Non-pigmented ciliary epithelial cell (primary cell): Measurements from ENCODE around the gene ERCC8.

Experiments used
- DNase-seq: peaks from one replicate; pipeline ENCODE4 v3.0.0-alpha.2; 2010; ENCODE audit warnings: low read depth

Gene ERCC8

GRCh38 chr5:60833520-60833919, 111.3 kb downstream of the ERCC8 start:
- DNase-seq: no peak

DNA sequence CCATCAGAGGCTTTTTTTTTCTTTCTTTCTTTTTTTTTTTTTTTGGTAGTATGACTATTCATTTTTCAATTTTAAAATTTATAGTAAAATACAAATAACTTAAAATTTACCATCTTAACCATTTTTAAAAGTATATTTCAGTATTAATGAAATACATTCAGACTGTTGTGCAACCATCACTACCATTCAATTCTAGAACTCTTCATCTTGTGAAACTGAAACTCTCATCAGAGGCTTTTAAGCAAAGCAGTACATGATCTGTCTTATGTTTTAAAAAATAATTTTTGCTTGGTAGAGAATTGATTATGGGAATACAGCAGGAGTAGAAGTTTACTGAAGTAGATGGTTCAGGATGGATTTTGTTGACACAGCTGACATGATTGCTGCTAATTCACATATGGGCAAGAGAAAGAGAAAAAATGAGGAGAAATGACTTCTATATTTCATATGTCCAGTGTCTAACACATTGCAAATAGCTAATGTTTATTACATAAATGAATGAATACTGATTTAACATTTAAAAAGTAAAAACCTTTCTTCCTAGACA, 114.2 kb downstream of the ERCC8 start:
- DNase-seq: no peak

DNA sequence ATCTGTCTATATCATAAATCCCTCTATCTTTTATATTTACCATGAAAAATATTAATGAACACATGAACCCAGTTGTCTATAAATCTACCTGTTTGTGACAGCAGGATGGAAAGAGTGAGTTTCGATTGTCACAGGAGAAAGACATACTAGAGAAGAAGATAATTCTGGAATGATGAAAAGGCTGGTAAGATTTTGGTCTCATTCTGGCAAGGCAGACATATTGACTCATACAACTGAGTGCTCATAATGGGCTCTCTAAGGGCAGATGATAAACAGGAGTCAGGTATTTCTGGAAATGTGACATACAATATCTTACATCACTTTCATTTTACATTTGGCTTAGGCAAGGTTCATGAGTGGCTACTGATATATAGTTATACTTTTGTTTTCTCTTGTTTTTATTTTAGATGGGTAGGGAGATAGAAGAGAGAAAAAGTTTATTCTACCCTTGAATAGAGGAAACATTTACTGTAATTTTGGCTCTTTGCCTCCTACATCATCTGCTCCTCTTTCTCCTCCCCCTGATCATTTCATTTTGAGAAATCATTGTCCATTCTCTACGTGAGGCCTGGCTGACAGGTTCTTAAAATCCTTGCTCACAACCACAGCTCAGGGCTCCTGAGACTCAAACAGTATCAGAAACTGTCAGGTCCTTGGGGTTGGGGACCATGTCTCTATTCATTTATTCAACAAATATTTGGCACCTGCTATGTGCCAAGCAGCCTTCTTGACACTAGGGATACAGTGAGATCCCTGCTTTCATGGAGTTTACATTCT, 115.2 kb downstream of the ERCC8 start:
- DNase-seq: no peak

GRCh38 chr5:60827201-60827600, 117.7 kb downstream of the ERCC8 start:
- no peak for DNase-seq

DNA sequence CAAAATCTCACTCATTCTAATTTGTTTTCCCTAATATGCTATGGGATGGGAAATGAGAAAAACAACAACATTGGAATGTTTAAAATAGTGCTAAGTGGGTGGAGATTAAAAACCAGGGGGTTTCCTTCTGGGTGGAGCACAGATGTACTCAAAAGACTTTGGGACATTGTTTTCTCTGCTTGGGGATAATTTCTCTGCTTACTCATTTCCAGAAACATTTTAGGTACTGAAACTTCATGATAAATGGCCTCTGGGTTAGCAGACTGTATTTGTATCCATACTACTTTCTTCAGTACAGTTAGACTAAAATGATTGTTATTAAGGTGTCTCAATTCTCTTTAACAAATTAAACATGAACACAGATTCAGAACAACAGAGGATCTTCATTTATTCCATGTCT, 118.2 kb downstream of the ERCC8 start:
- no peak for DNase-seq
